ENCODE data around the gene LPCAT1.
"Not testable (repeated sequence)": the region's sequence is repeated elsewhere in the genome, so short reads cannot be mapped to it uniquely, and the experiment has no call there.

Gene LPCAT1

GRCh38 chr5:1462358-1462757 is 61.4 kb downstream of the LPCAT1 start:
- ChIA-PET CTCF (interaction anchor here (0.7 kb wide), 1 partner anchor 83 kb away, joined by 3 read pairs; no protein-coding TSS in a partner anchor), POLR2A (ENCODE audit: low non-redundant PET) (no interaction called here)

GRCh38 chr5:1461396-1461795 is 62.4 kb downstream of the LPCAT1 start:
- DNase-seq (ENCODE audit: low spot score): no peak
- H3K27ac ChIP-seq: no peak overlapping the region
- no peak for TF ChIP-seq CTCF (conservative IDR thresholded peaks at IDR 0.05; ENCODE audit: low read depth)
- CTCF ChIA-PET: no interaction called here
- POLR2A ChIA-PET (ENCODE audit: low non-redundant PET): no interaction called here

More at GRCh38 chr5:1462358-1462757, 61.4 kb downstream of the LPCAT1 start:
- no peak for DNase-seq (ENCODE audit: low spot score)
- H3K27ac ChIP-seq: no peak overlapping the region
- no peak for TF ChIP-seq CTCF (conservative IDR thresholded peaks at IDR 0.05; ENCODE audit: low read depth)

- DNase-seq (ENCODE audit: low spot score): no peak
- no peak overlapping the region for H3K27ac ChIP-seq
- POLR2A ChIA-PET (ENCODE audit: low non-redundant PET): no interaction called here
- TF ChIP-seq CTCF (conservative IDR thresholded peaks at IDR 0.05; ENCODE audit: low read depth): no peak
- CTCF ChIA-PET: no interaction called here
Observed at GRCh38 chr5:1460054-1460682, 63.6 kb downstream of the LPCAT1 start.

- POLR2A ChIA-PET (ENCODE audit: low non-redundant PET); CTCF ChIA-PET; H3K27ac ChIP-seq; DNase-seq (ENCODE audit: low spot score): not testable (repeated sequence)
Observed at GRCh38 chr5:1459435-1459834, 64.3 kb downstream of the LPCAT1 start.

- H3K27ac ChIP-seq; POLR2A ChIA-PET (ENCODE audit: low non-redundant PET); DNase-seq (ENCODE audit: low spot score): not testable (repeated sequence)
- CTCF ChIA-PET: interaction anchor here (0.7 to 1.2 kb wide), 2 partner anchors 67 to 282 kb away, joined by 3 to 4 read pairs; partner anchors contain the start of gene LPCAT1
Observed at GRCh38 chr5:1456110-1456881, 67.5 kb downstream of the LPCAT1 start.

- no peak for TF ChIP-seq CTCF (conservative IDR thresholded peaks at IDR 0.05; ENCODE audit: low read depth)
Observed at GRCh38 chr5:1453613-1454012, 70.1 kb downstream of the LPCAT1 start.

GRCh38 chr5:1449081-1449630 is 74.6 kb downstream of the LPCAT1 start:
- POLR2A ChIA-PET (ENCODE audit: low non-redundant PET): no interaction called here
- H3K27ac ChIP-seq: no peak overlapping the region
- CTCF ChIA-PET: no interaction called here
- no peak for DNase-seq (ENCODE audit: low spot score)
- no peak for TF ChIP-seq CTCF (conservative IDR thresholded peaks at IDR 0.05; ENCODE audit: low read depth)

More at GRCh38 chr5:1453613-1454012, 70.1 kb downstream of the LPCAT1 start:
- DNase-seq (ENCODE audit: low spot score): no peak
- POLR2A ChIA-PET (ENCODE audit: low non-redundant PET): no interaction called here
- CTCF ChIA-PET: no interaction called here
- no peak overlapping the region for H3K27ac ChIP-seq

All from RWPE1 (cell line).